Ectodermal cell (in vitro differentiated cells): ENCODE measurements around the gene ZNF667.

Experiments
- H3K27ac ChIP-seq: 2 replicates; pipeline ENCODE4 v1.7.0; 2013; ENCODE audit warnings: mild to moderate bottlenecking, low read depth, low read length; ENCODE audit not compliant: insufficient read depth, poor library complexity, severe bottlenecking
- H3K27me3 ChIP-seq: 2 replicates; pipeline ENCODE4 v1.7.0; 2013; ENCODE audit warnings: mild to moderate bottlenecking, low read length; ENCODE audit not compliant: insufficient read depth, control insufficient read depth, poor library complexity, severe bottlenecking
- H3K36me3 ChIP-seq: one replicate; pipeline ENCODE4 v1.7.0; 2013; ENCODE audit warnings: low read length; ENCODE audit not compliant: control insufficient read depth, insufficient read depth
- H3K4me1 ChIP-seq: one replicate; pipeline ENCODE4 v1.7.0; 2013; ENCODE audit warnings: low read length; ENCODE audit not compliant: control insufficient read depth, insufficient read depth
- H3K4me3 ChIP-seq: 2 replicates; pipeline ENCODE4 v1.7.0; 2013; ENCODE audit warnings: low read depth, low read length, control low read depth; ENCODE audit not compliant: insufficient read depth
- H3K9me3 ChIP-seq: 2 replicates; pipeline ENCODE4 v1.7.0; 2013; ENCODE audit warnings: mild to moderate bottlenecking, low read length, moderate library complexity; ENCODE audit not compliant: control insufficient read depth
- WGBS, 2 experiments: methylation state at CpG; one replicate each; pipeline ENCODE4 v1.1.7; 2013; ENCODE audit warnings: missing lambda C conversion rate in 2 of 2; 5-methylcytosine and 5-hydroxymethylcytosine counted together

Gene ZNF667

DNA sequence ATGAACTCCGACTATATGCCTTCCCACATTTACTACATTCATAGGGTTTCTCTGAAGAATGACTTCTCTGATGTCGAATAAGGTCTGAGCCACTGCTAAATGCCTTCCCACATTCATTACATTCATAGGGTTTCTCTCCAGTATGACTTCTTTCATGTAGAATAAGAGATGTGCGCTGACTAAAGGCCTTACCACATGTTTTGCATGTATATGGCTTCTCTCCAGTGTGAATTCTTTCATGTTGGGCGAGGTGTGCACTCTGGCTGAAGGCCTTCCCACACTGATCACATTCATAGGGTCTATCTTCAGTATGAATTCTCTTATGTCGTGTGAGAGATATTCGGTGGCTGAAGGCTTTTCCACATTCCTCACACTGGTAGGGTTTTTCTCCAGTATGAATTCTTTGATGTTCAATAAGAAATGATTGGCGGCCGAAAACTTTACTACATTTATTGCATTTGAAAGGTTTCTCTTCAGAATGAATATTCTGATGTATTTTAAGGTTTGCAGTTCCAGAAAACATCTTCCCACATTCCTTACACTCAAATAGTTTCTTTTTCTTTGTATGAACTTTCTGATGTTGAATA is 35.8 kb downstream of the ZNF667 start:
- H3K27me3 ChIP-seq: no peaks in the 10 kb centered on the region
- peaks cover 20% of the 10 kb centered on the region for H3K9me3 ChIP-seq
- 88% methylated on average over 6 to 8 of the region's 8 CpGs for WGBS, 2 experiments
- no peaks in the 10 kb centered on the region for H3K36me3 ChIP-seq
- no peak overlapping the region for H3K4me3 ChIP-seq
- no peaks in the 10 kb centered on the region for H3K4me1 ChIP-seq
- no peak overlapping the region for H3K27ac ChIP-seq

GRCh38 chr19:56423985-56424353 is 53.2 kb downstream of the ZNF667 start:
- Histone ChIP-seq H3K9me3 (peaks cover 16% of the 10 kb centered on the region), H3K4me1 (no peaks in the 10 kb centered on the region), H3K4me3 (no peak overlapping the region), H3K36me3 (peaks cover 19% of the 10 kb centered on the region), H3K27ac (no peak overlapping the region), H3K27me3 (no peaks in the 10 kb centered on the region)
- 87 to 89% methylated on average over 1 of the region's 1 CpG for WGBS, 2 experiments

DNA sequence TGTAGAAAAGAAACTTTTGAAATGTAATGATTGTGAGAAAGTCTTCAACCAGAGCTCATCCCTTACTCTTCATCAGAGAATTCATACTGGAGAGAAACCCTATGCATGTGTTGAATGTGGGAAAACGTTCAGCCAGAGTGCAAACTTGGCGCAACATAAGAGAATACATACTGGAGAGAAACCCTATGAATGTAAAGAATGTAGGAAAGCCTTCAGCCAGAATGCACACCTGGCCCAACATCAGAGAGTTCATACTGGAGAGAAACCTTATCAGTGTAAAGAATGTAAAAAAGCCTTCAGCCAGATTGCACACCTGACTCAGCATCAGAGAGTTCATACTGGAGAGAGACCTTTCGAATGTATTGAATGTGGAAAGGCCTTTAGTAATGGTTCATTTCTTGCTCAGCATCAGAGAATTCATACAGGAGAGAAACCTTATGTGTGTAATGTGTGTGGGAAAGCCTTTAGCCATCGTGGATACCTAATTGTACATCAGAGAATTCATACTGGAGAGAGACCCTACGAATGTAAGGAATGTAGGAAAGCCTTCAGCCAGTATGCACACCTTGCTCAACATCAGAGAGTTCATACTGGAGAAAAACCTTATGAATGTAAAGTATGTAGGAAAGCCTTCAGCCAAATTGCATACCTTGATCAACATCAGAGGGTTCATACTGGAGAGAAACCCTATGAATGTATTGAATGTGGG is 53.7 kb downstream of the ZNF667 start:
- H3K4me3 ChIP-seq: no peak overlapping the region
- peaks cover 16% of the 10 kb centered on the region for H3K9me3 ChIP-seq
- H3K4me1 ChIP-seq: no peaks in the 10 kb centered on the region
- WGBS, 2 experiments: 89 to 92% methylated on average over 5 of the region's 5 CpGs
- peaks cover 19% of the 10 kb centered on the region for H3K36me3 ChIP-seq
- no peaks in the 10 kb centered on the region for H3K27me3 ChIP-seq
- no peak overlapping the region for H3K27ac ChIP-seq

- Histone ChIP-seq H3K27ac (no peak overlapping the region), H3K4me1 (no peaks in the 10 kb centered on the region), H3K27me3 (no peaks in the 10 kb centered on the region), H3K36me3 (peaks cover 27% of the 10 kb centered on the region), H3K9me3 (no peaks in the 10 kb centered on the region), H3K4me3 (peak overlapping the region; percentile 75)
- WGBS, 2 experiments: 91 to 93% methylated on average over 4 of the region's 4 CpGs
Observed at GRCh38 chr19:56405062-56405461, 72.1 kb downstream of the ZNF667 start.

GRCh38 chr19:56404705-56405056 is 72.5 kb downstream of the ZNF667 start:
- Histone ChIP-seq H3K4me3 (peak overlapping the region; percentile 75), H3K27ac (no peak overlapping the region), H3K36me3 (peaks cover 24% of the 10 kb centered on the region), H3K27me3 (no peaks in the 10 kb centered on the region), H3K4me1 (no peaks in the 10 kb centered on the region), H3K9me3 (no peaks in the 10 kb centered on the region)
- WGBS, 2 experiments: 84 to 85% methylated on average over 9 of the region's 9 CpGs

DNA sequence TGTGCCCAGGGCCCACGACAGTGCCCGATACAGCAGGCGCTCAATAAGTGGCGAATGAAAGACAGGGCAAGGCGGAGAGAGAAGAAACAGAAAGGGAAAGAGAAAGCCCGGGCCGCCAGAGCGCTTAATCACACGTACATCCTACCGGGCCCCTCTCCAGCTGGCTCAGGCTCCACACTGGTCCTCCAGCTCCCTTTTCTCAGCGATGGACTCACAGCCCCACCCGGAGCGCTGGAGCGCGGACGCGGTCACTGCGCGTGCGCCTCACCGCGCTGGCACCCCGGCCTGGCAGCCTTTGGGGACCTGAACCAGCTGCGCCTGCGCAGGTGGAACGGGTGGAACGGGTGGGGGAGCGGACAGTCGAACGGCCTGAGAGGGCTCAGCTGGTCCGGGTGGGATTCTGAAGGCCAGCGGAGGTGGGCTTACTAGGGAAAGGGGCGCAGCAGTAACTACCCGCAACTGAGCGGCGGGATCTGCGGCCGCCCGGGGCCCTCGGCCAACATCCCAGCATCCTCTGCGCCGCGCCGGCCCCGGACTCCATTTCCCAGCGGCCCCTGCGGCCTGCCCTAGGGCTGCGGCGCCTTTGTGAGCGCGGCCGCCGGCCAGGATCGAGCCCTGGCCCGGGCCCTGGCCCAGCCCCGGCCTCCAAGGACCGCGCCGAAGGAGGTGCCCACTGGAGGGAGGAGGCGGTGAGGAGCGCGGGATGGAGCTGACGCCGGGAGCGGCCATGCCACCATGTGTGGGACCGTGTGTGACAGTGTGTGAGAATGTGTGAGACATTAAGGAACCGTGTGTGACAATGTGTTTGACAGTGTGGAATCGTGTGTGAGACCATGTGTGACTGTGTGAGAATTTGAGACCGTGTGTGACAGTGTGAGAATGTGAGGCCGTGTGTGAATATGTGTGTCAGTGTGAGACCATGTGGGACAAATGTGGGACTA is 73.1 kb downstream of the ZNF667 start, which contains the start of gene ZNF583:
TSS of gene ZNF583 (plus strand) at position 569 of the 941 bp plus-strand sequence. CDS start 2,783 bp downstream, outside the sequence.
- Histone ChIP-seq H3K4me3 (peak within 1 kb of the TSS; percentile 75), H3K36me3 (peaks cover 23% of the 10 kb centered on the region), H3K27ac (peak within 1 kb of the TSS; percentile 69), H3K4me1 (no peaks in the 10 kb centered on the region), H3K27me3 (no peaks in the 10 kb centered on the region), H3K9me3 (peaks cover under 1% of the 10 kb centered on the region)
- WGBS, 2 experiments: 2% methylated on average over 70 of the region's 70 CpGs

DNA sequence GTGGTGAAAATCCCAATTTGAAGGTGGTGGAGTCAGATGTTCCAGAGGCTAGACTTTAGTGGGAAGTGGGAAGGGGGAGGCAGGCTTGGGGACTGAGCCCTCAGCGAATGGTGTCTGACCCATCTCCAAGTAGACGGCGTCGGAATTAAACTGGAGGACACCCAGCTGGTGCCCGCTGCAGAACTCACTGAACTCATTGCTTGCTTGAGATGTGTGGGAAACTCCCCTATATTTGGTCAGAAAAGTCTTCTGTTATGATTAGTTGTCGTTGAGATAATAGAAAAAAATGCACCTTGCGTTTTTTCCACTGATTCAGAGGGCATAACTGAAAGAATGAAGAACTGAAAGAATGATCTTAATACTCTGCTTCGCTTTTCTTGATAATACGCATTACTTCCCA is 73.9 kb downstream of the ZNF667 start:
- no peaks in the 10 kb centered on the region for H3K27me3 ChIP-seq
- H3K27ac ChIP-seq: no peak overlapping the region
- peak overlapping the region; percentile 75 for H3K4me3 ChIP-seq
- peaks cover 5% of the 10 kb centered on the region for H3K9me3 ChIP-seq
- peaks cover 22% of the 10 kb centered on the region for H3K36me3 ChIP-seq
- no peaks in the 10 kb centered on the region for H3K4me1 ChIP-seq
- 70 to 80% methylated on average over 9 of the region's 9 CpGs for WGBS, 2 experiments

GRCh38 chr19:56400485-56400884 is 76.7 kb downstream of the ZNF667 start:
- Histone ChIP-seq H3K27me3 (no peaks in the 10 kb centered on the region), H3K4me1 (no peaks in the 10 kb centered on the region), H3K4me3 (no peak overlapping the region), H3K9me3 (peaks cover 5% of the 10 kb centered on the region), H3K27ac (no peak overlapping the region), H3K36me3 (peaks cover 25% of the 10 kb centered on the region)
- WGBS, 2 experiments: 92 to 93% methylated on average over 4 of the region's 4 CpGs

- Histone ChIP-seq H3K27me3 (no peaks in the 10 kb centered on the region), H3K27ac (no peak overlapping the region), H3K4me3 (no peak overlapping the region), H3K9me3 (peaks cover 5% of the 10 kb centered on the region), H3K4me1 (no peaks in the 10 kb centered on the region), H3K36me3 (peaks cover 25% of the 10 kb centered on the region)
- WGBS, 2 experiments: 91 to 95% methylated on average over 5 of the region's 5 CpGs
Observed at GRCh38 chr19:56398809-56399208, 78.3 kb downstream of the ZNF667 start.
